ENCODE results near the gene PHF19.

Gene PHF19

GRCh38 chr9:120860083-120860482, 16.9 kb downstream of the PHF19 start:
- H3K27me3 ChIP-seq (ENCODE audit: insufficient read depth, low read length): no peaks in the 10 kb centered on the region
- H3K4me1 ChIP-seq (ENCODE audit: control insufficient read depth, insufficient read depth, low read length, unreplicated experiment): no peaks in the 10 kb centered on the region
- H3K27ac ChIP-seq (ENCODE audit: low read depth, low read length): no peak overlapping the region
- H3K4me3 ChIP-seq (ENCODE audit: low read depth, low read length): no peak overlapping the region
- H3K36me3 ChIP-seq (ENCODE audit: insufficient read depth, low read length): peaks cover 8% of the 10 kb centered on the region; the same call in 1 of the 2 replicates
- H3K79me2 ChIP-seq (ENCODE audit: control insufficient read depth, insufficient read depth, low read length, unreplicated experiment): no peaks in the 10 kb centered on the region
- no peak overlapping the region for H2AFZ ChIP-seq (ENCODE audit: low read length, unreplicated experiment)

GRCh38 chr9:120859361-120859760, 17.6 kb downstream of the PHF19 start:
- H2AFZ ChIP-seq (ENCODE audit: low read length, unreplicated experiment): no peak overlapping the region
- peaks cover 8% of the 10 kb centered on the region; the same call in 1 of the 2 replicates for H3K36me3 ChIP-seq (ENCODE audit: insufficient read depth, low read length)
- H3K4me3 ChIP-seq (ENCODE audit: low read depth, low read length): no peak overlapping the region
- no peak overlapping the region for H3K27ac ChIP-seq (ENCODE audit: low read depth, low read length)
- H3K79me2 ChIP-seq (ENCODE audit: control insufficient read depth, insufficient read depth, low read length, unreplicated experiment): no peaks in the 10 kb centered on the region
- H3K4me1 ChIP-seq (ENCODE audit: control insufficient read depth, insufficient read depth, low read length, unreplicated experiment): no peaks in the 10 kb centered on the region
- H3K27me3 ChIP-seq (ENCODE audit: insufficient read depth, low read length): no peaks in the 10 kb centered on the region

- Histone ChIP-seq H3K79me2 (ENCODE audit: control insufficient read depth, insufficient read depth, low read length, unreplicated experiment) (no peaks in the 10 kb centered on the region), H2AFZ (ENCODE audit: low read length, unreplicated experiment) (no peak overlapping the region), H3K27ac (ENCODE audit: low read depth, low read length) (no peak overlapping the region), H3K4me1 (ENCODE audit: control insufficient read depth, insufficient read depth, low read length, unreplicated experiment) (no peaks in the 10 kb centered on the region), H3K4me3 (ENCODE audit: low read depth, low read length) (no peak overlapping the region), H3K36me3 (ENCODE audit: insufficient read depth, low read length) (0 out of 2 replicates have a peak, but pooled peaks cover 5% of the 10 kb centered on the region), H3K27me3 (ENCODE audit: insufficient read depth, low read length) (no peaks in the 10 kb centered on the region)
Observed at GRCh38 chr9:120857902-120858301, 19.1 kb downstream of the PHF19 start.

GRCh38 chr9:120857481-120857880, 19.5 kb downstream of the PHF19 start:
- 0 out of 2 replicates have a peak, but pooled peaks cover 3% of the 10 kb centered on the region for H3K36me3 ChIP-seq (ENCODE audit: insufficient read depth, low read length)
- no peaks in the 10 kb centered on the region for H3K27me3 ChIP-seq (ENCODE audit: insufficient read depth, low read length)
- no peak overlapping the region for H3K4me3 ChIP-seq (ENCODE audit: low read depth, low read length)
- no peaks in the 10 kb centered on the region for H3K4me1 ChIP-seq (ENCODE audit: control insufficient read depth, insufficient read depth, low read length, unreplicated experiment)
- no peak overlapping the region for H3K27ac ChIP-seq (ENCODE audit: low read depth, low read length)
- H3K79me2 ChIP-seq (ENCODE audit: control insufficient read depth, insufficient read depth, low read length, unreplicated experiment): no peaks in the 10 kb centered on the region
- no peak overlapping the region for H2AFZ ChIP-seq (ENCODE audit: low read length, unreplicated experiment)

- Histone ChIP-seq H3K79me2 (ENCODE audit: control insufficient read depth, insufficient read depth, low read length, unreplicated experiment) (no peaks in the 10 kb centered on the region), H3K4me1 (ENCODE audit: control insufficient read depth, insufficient read depth, low read length, unreplicated experiment) (no peaks in the 10 kb centered on the region), H3K27ac (ENCODE audit: low read depth, low read length) (no peak overlapping the region), H3K27me3 (ENCODE audit: insufficient read depth, low read length) (no peaks in the 10 kb centered on the region), H3K36me3 (ENCODE audit: insufficient read depth, low read length) (0 out of 2 replicates have a peak, but pooled peaks cover 3% of the 10 kb centered on the region), H3K4me3 (ENCODE audit: low read depth, low read length) (no peak overlapping the region), H2AFZ (ENCODE audit: low read length, unreplicated experiment) (no peak overlapping the region)
Observed at GRCh38 chr9:120856700-120857099, 20.3 kb downstream of the PHF19 start.

GRCh38 chr9:120855827-120856670, 20.9 kb downstream of the PHF19 start:
- H3K79me2 ChIP-seq (ENCODE audit: control insufficient read depth, insufficient read depth, low read length, unreplicated experiment): no peaks in the 10 kb centered on the region
- no peak overlapping the region for H3K27ac ChIP-seq (ENCODE audit: low read depth, low read length)
- 0 out of 2 replicates have a peak, but pooled peaks cover 3% of the 10 kb centered on the region for H3K36me3 ChIP-seq (ENCODE audit: insufficient read depth, low read length)
- no peaks in the 10 kb centered on the region for H3K27me3 ChIP-seq (ENCODE audit: insufficient read depth, low read length)
- H2AFZ ChIP-seq (ENCODE audit: low read length, unreplicated experiment): no peak overlapping the region
- H3K4me3 ChIP-seq (ENCODE audit: low read depth, low read length): no peak overlapping the region
- H3K4me1 ChIP-seq (ENCODE audit: control insufficient read depth, insufficient read depth, low read length, unreplicated experiment): no peaks in the 10 kb centered on the region

GRCh38 chr9:120854596-120855327, 22.2 kb downstream of the PHF19 start:
- H3K4me3 ChIP-seq (ENCODE audit: low read depth, low read length): no peak overlapping the region

GRCh38 chr9:120853198-120853597, 23.8 kb downstream of the PHF19 start:
- 0 out of 2 replicates have a peak, but pooled peaks cover under 1% of the 10 kb centered on the region for H3K36me3 ChIP-seq (ENCODE audit: insufficient read depth, low read length)
- no peak overlapping the region for H2AFZ ChIP-seq (ENCODE audit: low read length, unreplicated experiment)
- no peaks in the 10 kb centered on the region for H3K27me3 ChIP-seq (ENCODE audit: insufficient read depth, low read length)
- no peak overlapping the region for H3K4me3 ChIP-seq (ENCODE audit: low read depth, low read length)
- no peaks in the 10 kb centered on the region for H3K4me1 ChIP-seq (ENCODE audit: control insufficient read depth, insufficient read depth, low read length, unreplicated experiment)
- H3K79me2 ChIP-seq (ENCODE audit: control insufficient read depth, insufficient read depth, low read length, unreplicated experiment): no peaks in the 10 kb centered on the region
- H3K27ac ChIP-seq (ENCODE audit: low read depth, low read length): no peak overlapping the region

More at GRCh38 chr9:120854596-120855327, 22.2 kb downstream of the PHF19 start:
- H3K27ac ChIP-seq (ENCODE audit: low read depth, low read length): no peak overlapping the region
- no peak overlapping the region for H2AFZ ChIP-seq (ENCODE audit: low read length, unreplicated experiment)
- H3K4me1 ChIP-seq (ENCODE audit: control insufficient read depth, insufficient read depth, low read length, unreplicated experiment): no peaks in the 10 kb centered on the region
- H3K27me3 ChIP-seq (ENCODE audit: insufficient read depth, low read length): no peaks in the 10 kb centered on the region
- H3K79me2 ChIP-seq (ENCODE audit: control insufficient read depth, insufficient read depth, low read length, unreplicated experiment): no peaks in the 10 kb centered on the region
- H3K36me3 ChIP-seq (ENCODE audit: insufficient read depth, low read length): 0 out of 2 replicates have a peak, but pooled peaks cover 3% of the 10 kb centered on the region

GRCh38 chr9:120852240-120853010, 24.6 kb downstream of the PHF19 start:
- Histone ChIP-seq H3K36me3 (ENCODE audit: insufficient read depth, low read length) (no peaks in the 10 kb centered on the region), H3K4me3 (ENCODE audit: low read depth, low read length) (no peak overlapping the region), H3K79me2 (ENCODE audit: control insufficient read depth, insufficient read depth, low read length, unreplicated experiment) (no peaks in the 10 kb centered on the region), H3K4me1 (ENCODE audit: control insufficient read depth, insufficient read depth, low read length, unreplicated experiment) (no peaks in the 10 kb centered on the region), H3K27ac (ENCODE audit: low read depth, low read length) (no peak overlapping the region), H2AFZ (ENCODE audit: low read length, unreplicated experiment) (no peak overlapping the region), H3K27me3 (ENCODE audit: insufficient read depth, low read length) (no peaks in the 10 kb centered on the region)

- Histone ChIP-seq H3K4me1 (ENCODE audit: control insufficient read depth, insufficient read depth, low read length, unreplicated experiment) (no peaks in the 10 kb centered on the region), H3K4me3 (ENCODE audit: low read depth, low read length) (no peak overlapping the region), H2AFZ (ENCODE audit: low read length, unreplicated experiment) (no peak overlapping the region), H3K27ac (ENCODE audit: low read depth, low read length) (no peak overlapping the region), H3K36me3 (ENCODE audit: insufficient read depth, low read length) (no peaks in the 10 kb centered on the region), H3K79me2 (ENCODE audit: control insufficient read depth, insufficient read depth, low read length, unreplicated experiment) (no peaks in the 10 kb centered on the region), H3K27me3 (ENCODE audit: insufficient read depth, low read length) (no peaks in the 10 kb centered on the region)
Observed at GRCh38 chr9:120851449-120851848, 25.5 kb downstream of the PHF19 start.
